ENCODE measurements around the gene ZFP1.

Gene ZFP1

DNA sequence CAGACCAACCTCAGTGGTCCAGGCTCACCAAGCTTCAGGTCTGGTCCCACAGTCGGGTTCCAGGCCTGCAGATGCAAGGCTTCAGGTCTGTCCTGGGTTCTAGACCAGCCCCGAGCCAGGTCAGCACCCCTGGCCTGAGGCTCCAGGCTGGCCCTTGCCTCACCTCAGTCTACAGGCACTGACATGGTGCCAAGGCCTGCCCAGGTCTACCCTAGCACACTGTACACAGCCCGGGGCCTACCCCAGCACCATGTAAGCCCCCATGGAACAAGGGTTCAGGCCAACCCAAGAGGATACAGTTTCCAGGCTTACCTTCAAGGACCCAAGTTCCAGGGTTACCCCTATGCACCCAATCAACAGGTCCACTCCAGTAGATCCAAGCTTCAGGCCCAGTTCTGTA, 26.8 kb downstream of the ZFP1 start:
- Histone ChIP-seq H4K91ac (ENCODE audit: low read depth, low read length) (no peak overlapping the region), H3K4me2 (ENCODE audit: low read length) (no peak overlapping the region), H4K12ac (ENCODE audit: low read depth, low read length) (no peak overlapping the region), H3K23ac (ENCODE audit: low read length) (no peak overlapping the region), H2BK120ac (ENCODE audit: insufficient read depth, low read length, poor library complexity) (no peak overlapping the region), H4K8ac (ENCODE audit: low read depth, low read length) (no peak overlapping the region), H3K14ac (ENCODE audit: low read length) (no peak overlapping the region), H2AK5ac (ENCODE audit: low read length) (no peak overlapping the region), H3K79me1 (ENCODE audit: low read length) (no peaks in the 10 kb centered on the region), H3K4me1 (ENCODE audit: control insufficient read depth in 1 of 2, insufficient read depth in 2 of 2, low read length in 2 of 2) (no peaks in the 10 kb centered on the region), H3K18ac (ENCODE audit: low read length) (no peak overlapping the region), H3K9ac (ENCODE audit: low read length) (no peak overlapping the region), H3K79me2 (ENCODE audit: control insufficient read depth, insufficient read depth, low read length, poor library complexity) (no peaks in the 10 kb centered on the region), H2BK5ac (ENCODE audit: low read depth, low read length, poor library complexity) (no peak overlapping the region), H3K36me3 (ENCODE audit: control insufficient read depth in 1 of 2, insufficient read depth in 2 of 2, low read length in 2 of 2) (peaks cover 4% of the 10 kb centered on the region in 2 experiments), H2AFZ (ENCODE audit: insufficient read depth, low read length, poor library complexity) (no peak overlapping the region), H3K27me3 (ENCODE audit: insufficient read depth, low read length) (no peaks in the 10 kb centered on the region), H3K4me3 (ENCODE audit: low read depth, low read length) (no peak overlapping the region), H3K27ac (ENCODE audit: low read depth, low read length) (no peak overlapping the region), H2BK12ac (ENCODE audit: low read length) (no peak overlapping the region), H3K4ac (ENCODE audit: low read depth, low read length) (no peak overlapping the region), H3K9me3 (ENCODE audit: insufficient read depth, low read depth, low read length) (peaks cover 20% of the 10 kb centered on the region)
- no CpG with 5 or more reads among the region's 3 CpGs for WGBS (ENCODE audit: extremely low coverage, insufficient coverage, insufficient read length)
- DNase-seq = no peak

- WGBS (ENCODE audit: extremely low coverage, insufficient coverage, insufficient read length) = no CpG with 5 or more reads among the region's 2 CpGs
- DNase-seq = no peak
Observed at GRCh38 chr16:75176926-75177325, 28.6 kb downstream of the ZFP1 start.

GRCh38 chr16:75179208-75179607, 30.9 kb downstream of the ZFP1 start:
- no peak overlapping the region for H3K27ac ChIP-seq (ENCODE audit: low read depth, low read length)
- H3K9me3 ChIP-seq (ENCODE audit: insufficient read depth, low read depth, low read length) = peaks cover 11% of the 10 kb centered on the region
- no peak overlapping the region for H3K4ac ChIP-seq (ENCODE audit: low read depth, low read length)
- no peak overlapping the region for H3K4me3 ChIP-seq (ENCODE audit: low read depth, low read length)
- no peak overlapping the region for H2BK12ac ChIP-seq (ENCODE audit: low read length)
- no peak overlapping the region for H4K91ac ChIP-seq (ENCODE audit: low read depth, low read length)
- no peaks in the 10 kb centered on the region for H3K79me1 ChIP-seq (ENCODE audit: low read length)
- no CpG with 5 or more reads among the region's 6 CpGs for WGBS (ENCODE audit: extremely low coverage, insufficient coverage, insufficient read length)
- H4K12ac ChIP-seq (ENCODE audit: low read depth, low read length) = no peak overlapping the region
- no peak overlapping the region for H3K18ac ChIP-seq (ENCODE audit: low read length)
- no peak for DNase-seq
- H3K23ac ChIP-seq (ENCODE audit: low read length) = no peak overlapping the region
- H3K14ac ChIP-seq (ENCODE audit: low read length) = no peak overlapping the region
- H3K27me3 ChIP-seq (ENCODE audit: insufficient read depth, low read length) = no peaks in the 10 kb centered on the region
- H2AK5ac ChIP-seq (ENCODE audit: low read length) = no peak overlapping the region
- no peak overlapping the region for H3K9ac ChIP-seq (ENCODE audit: low read length)
- H2AFZ ChIP-seq (ENCODE audit: insufficient read depth, low read length, poor library complexity) = no peak overlapping the region
- H3K79me2 ChIP-seq (ENCODE audit: control insufficient read depth, insufficient read depth, low read length, poor library complexity) = no peaks in the 10 kb centered on the region
- no peaks in the 10 kb centered on the region for H3K4me1 ChIP-seq (ENCODE audit: control insufficient read depth in 1 of 2, insufficient read depth in 2 of 2, low read length in 2 of 2)
- H2BK120ac ChIP-seq (ENCODE audit: insufficient read depth, low read length, poor library complexity) = no peak overlapping the region
- no peak overlapping the region for H4K8ac ChIP-seq (ENCODE audit: low read depth, low read length)
- no peak overlapping the region for H2BK5ac ChIP-seq (ENCODE audit: low read depth, low read length, poor library complexity)
- no peak overlapping the region for H3K4me2 ChIP-seq (ENCODE audit: low read length)
- H3K36me3 ChIP-seq (ENCODE audit: control insufficient read depth in 1 of 2, insufficient read depth in 2 of 2, low read length in 2 of 2) = peaks cover 0 to 2% of the 10 kb centered on the region in 2 experiments

More at GRCh38 chr16:75176926-75177325, 28.6 kb downstream of the ZFP1 start:
- H3K4me3 ChIP-seq (ENCODE audit: low read depth, low read length) = no peak overlapping the region
- H2AK5ac ChIP-seq (ENCODE audit: low read length) = no peak overlapping the region
- no peak overlapping the region for H3K27ac ChIP-seq (ENCODE audit: low read depth, low read length)
- no peak overlapping the region for H4K8ac ChIP-seq (ENCODE audit: low read depth, low read length)
- no peak overlapping the region for H3K4ac ChIP-seq (ENCODE audit: low read depth, low read length)
- no peak overlapping the region for H2BK120ac ChIP-seq (ENCODE audit: insufficient read depth, low read length, poor library complexity)
- H2BK12ac ChIP-seq (ENCODE audit: low read length) = no peak overlapping the region
- peaks cover 0 to 2% of the 10 kb centered on the region in 2 experiments for H3K36me3 ChIP-seq (ENCODE audit: control insufficient read depth in 1 of 2, insufficient read depth in 2 of 2, low read length in 2 of 2)
- no peaks in the 10 kb centered on the region for H3K79me2 ChIP-seq (ENCODE audit: control insufficient read depth, insufficient read depth, low read length, poor library complexity)
- no peak overlapping the region for H3K23ac ChIP-seq (ENCODE audit: low read length)
- no peak overlapping the region for H2BK5ac ChIP-seq (ENCODE audit: low read depth, low read length, poor library complexity)
- no peaks in the 10 kb centered on the region for H3K79me1 ChIP-seq (ENCODE audit: low read length)
- no peaks in the 10 kb centered on the region for H3K4me1 ChIP-seq (ENCODE audit: control insufficient read depth in 1 of 2, insufficient read depth in 2 of 2, low read length in 2 of 2)
- H4K12ac ChIP-seq (ENCODE audit: low read depth, low read length) = no peak overlapping the region
- H3K9ac ChIP-seq (ENCODE audit: low read length) = no peak overlapping the region
- H4K91ac ChIP-seq (ENCODE audit: low read depth, low read length) = no peak overlapping the region
- H3K14ac ChIP-seq (ENCODE audit: low read length) = no peak overlapping the region
- H3K18ac ChIP-seq (ENCODE audit: low read length) = no peak overlapping the region
- H3K9me3 ChIP-seq (ENCODE audit: insufficient read depth, low read depth, low read length) = peaks cover 17% of the 10 kb centered on the region
- no peak overlapping the region for H3K4me2 ChIP-seq (ENCODE audit: low read length)
- H2AFZ ChIP-seq (ENCODE audit: insufficient read depth, low read length, poor library complexity) = no peak overlapping the region
- H3K27me3 ChIP-seq (ENCODE audit: insufficient read depth, low read length) = no peaks in the 10 kb centered on the region

- Histone ChIP-seq H2BK5ac (ENCODE audit: low read depth, low read length, poor library complexity) (no peak overlapping the region), H3K27ac (ENCODE audit: low read depth, low read length) (no peak overlapping the region), H3K27me3 (ENCODE audit: insufficient read depth, low read length) (no peaks in the 10 kb centered on the region), H3K9me3 (ENCODE audit: insufficient read depth, low read depth, low read length) (peaks cover under 1% of the 10 kb centered on the region), H4K12ac (ENCODE audit: low read depth, low read length) (no peak overlapping the region), H3K23ac (ENCODE audit: low read length) (no peak overlapping the region), H2BK12ac (ENCODE audit: low read length) (no peak overlapping the region), H3K14ac (ENCODE audit: low read length) (no peak overlapping the region), H2AK5ac (ENCODE audit: low read length) (no peak overlapping the region), H3K4ac (ENCODE audit: low read depth, low read length) (no peak overlapping the region), H3K4me1 (ENCODE audit: control insufficient read depth in 1 of 2, insufficient read depth in 2 of 2, low read length in 2 of 2) (no peaks in the 10 kb centered on the region), H4K8ac (ENCODE audit: low read depth, low read length) (no peak overlapping the region), H3K79me1 (ENCODE audit: low read length) (no peaks in the 10 kb centered on the region), H3K79me2 (ENCODE audit: control insufficient read depth, insufficient read depth, low read length, poor library complexity) (no peaks in the 10 kb centered on the region), H3K36me3 (ENCODE audit: control insufficient read depth in 1 of 2, insufficient read depth in 2 of 2, low read length in 2 of 2) (no peaks in the 10 kb centered on the region), H3K4me2 (ENCODE audit: low read length) (no peak overlapping the region), H2AFZ (ENCODE audit: insufficient read depth, low read length, poor library complexity) (no peak overlapping the region), H3K9ac (ENCODE audit: low read length) (no peak overlapping the region), H3K4me3 (ENCODE audit: low read depth, low read length) (no peak overlapping the region), H2BK120ac (ENCODE audit: insufficient read depth, low read length, poor library complexity) (no peak overlapping the region), H3K18ac (ENCODE audit: low read length) (no peak overlapping the region), H4K91ac (ENCODE audit: low read depth, low read length) (no peak overlapping the region)
- WGBS (ENCODE audit: extremely low coverage, insufficient coverage, insufficient read length) = no CpG with 5 or more reads among the region's 3 CpGs
- DNase-seq = no peak
Observed at GRCh38 chr16:75181630-75182029, 33.3 kb downstream of the ZFP1 start.

Data from trophoblast cell (in vitro differentiated cells and primary cell).